BJ (cell line): Measurements from ENCODE around the gene SDCBP2. TPM values are rescaled to one million over a fixed set of nuclear protein-coding genes. Genes with fewer than 3 reads are reported as not detected.

Experiments
- CTCF ChIA-PET: fragments of 350-600 bp; formaldehyde crosslinking; extraction: SDS; loops from one replicate; lab custom pipeline; 2021; ENCODE audit warnings: antibody characterized with exemption, inconsistent platforms; lab: Yijun Ruan, JAX
- POLR2A ChIA-PET: fragments of 300-600 bp; sonication (Branson Sonifier 250); formaldehyde crosslinking; extraction: SDS; loops from one replicate; lab custom pipeline; 2021; ENCODE audit warnings: antibody characterized with exemption; lab: Charles Lee
- DNase-seq: peaks from one replicate; pipeline ENCODE4 v3.0.0-alpha.2; 2011; ENCODE audit warnings: low read depth
- H3K27me3 ChIP-seq: 2 replicates; pipeline ENCODE4 v1.6.0; 2011; ENCODE audit warnings: low read length; ENCODE audit not compliant: control insufficient read depth, insufficient read depth
- H3K36me3 ChIP-seq: 2 replicates; pipeline ENCODE4 v1.5.1; 2011; ENCODE audit warnings: low read length; ENCODE audit not compliant: control insufficient read depth, insufficient read depth
- H3K4me3 ChIP-seq: 2 replicates; pipeline ENCODE4 v1.5.1; 2011; ENCODE audit warnings: low read depth, mild to moderate bottlenecking, control low read depth, low read length
- CTCF ChIP-seq: IDR thresholded peaks from 2 replicates; pipeline ENCODE4 v1.5.1; 2011; ENCODE audit warnings: low read depth, mild to moderate bottlenecking, control low read depth, inconsistent platforms, low read length, moderate library complexity; ENCODE audit not compliant: insufficient read depth
- polyA plus RNA-seq: library from polyadenylated mRNA; depleted of rRNA; stranded (reverse); fragments of >200 nt; gene quantifications from 2 replicates; pipeline ENCODE4 v1.2.3, GENCODE V29; 2011

SDCBP2 gene
- polyA plus RNA-seq, 1 experiment = 6.2 TPM

DNA sequence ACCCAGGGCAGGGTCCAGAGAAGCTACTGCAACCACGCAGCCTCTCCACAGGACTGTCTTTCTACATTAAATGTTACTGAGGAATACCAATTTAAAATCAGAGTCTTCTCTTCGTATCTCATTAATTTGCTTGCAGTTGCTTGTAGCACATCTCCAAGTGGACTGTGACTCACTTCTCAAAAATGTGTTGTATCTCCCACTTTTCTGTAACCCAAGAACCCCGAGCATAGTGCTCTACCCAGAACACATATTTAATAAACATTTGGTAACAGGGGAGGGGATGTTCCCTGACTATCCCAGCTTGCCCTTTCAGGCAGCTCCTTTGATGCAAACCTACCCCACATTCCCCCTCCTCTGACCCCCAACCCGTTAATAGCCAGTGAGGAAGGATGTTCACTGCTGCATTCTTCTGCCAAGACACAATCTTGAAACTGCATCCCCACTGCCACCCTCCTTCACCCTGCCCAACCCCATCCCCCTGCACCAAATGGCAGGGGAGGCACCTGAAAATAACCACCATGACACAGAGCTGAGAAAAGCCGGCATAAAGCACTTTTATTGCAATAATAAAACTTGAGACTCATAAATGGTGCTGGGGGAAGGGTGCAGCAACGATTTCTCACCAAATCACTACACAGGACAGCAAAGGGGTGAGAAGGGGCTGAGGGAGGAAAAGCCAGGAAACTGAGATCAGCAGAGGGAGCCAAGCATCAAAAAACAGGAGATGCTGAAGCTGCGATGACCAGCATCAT is 39.7 kb upstream of the SDCBP2 start:
- H3K36me3 ChIP-seq = peaks cover 6% of the 10 kb centered on the region
- DNase-seq = no peak
- POLR2A ChIA-PET = interaction anchor here (0.7 kb wide), 1 partner anchor 41 kb away, joined by 3 read pairs; no protein-coding TSS in a partner anchor

GRCh38 chr20:1367479-1367878 is 38.5 kb upstream of the SDCBP2 start:
- ChIA-PET POLR2A (no interaction called here), CTCF (interaction anchor here (2.4 kb wide), 1 partner anchor 69 kb away, joined by 7 read pairs; no protein-coding TSS in a partner anchor)
- Histone ChIP-seq H3K27me3 (no peaks in the 10 kb centered on the region), H3K4me3 (no peak overlapping the region), H3K36me3 (peaks cover 4% of the 10 kb centered on the region)
- no peak for DNase-seq
- TF ChIP-seq CTCF = no peak

More for the DNA sequence above, 39.7 kb upstream of the SDCBP2 start:
- no peak overlapping the region for H3K4me3 ChIP-seq
- H3K27me3 ChIP-seq = no peaks in the 10 kb centered on the region
- TF ChIP-seq CTCF = no peak
- CTCF ChIA-PET = interaction anchor here (0.7 to 2.4 kb wide), 4 partner anchors 18 to 159 kb away, joined by 3 to 7 read pairs (median 5); no protein-coding TSS in a partner anchor

- no peaks in the 10 kb centered on the region for H3K27me3 ChIP-seq
- peaks cover 4% of the 10 kb centered on the region for H3K36me3 ChIP-seq
- CTCF ChIA-PET = no interaction called here
- POLR2A ChIA-PET = no interaction called here
- no peak overlapping the region for H3K4me3 ChIP-seq
- DNase-seq = no peak
- TF ChIP-seq CTCF = no peak
These were observed 35.2 kb upstream of the SDCBP2 start for GRCh38 chr20:1364106-1364505.

GRCh38 chr20:1363522-1363921 is 34.6 kb upstream of the SDCBP2 start:
- Histone ChIP-seq H3K4me3 (no peak overlapping the region), H3K27me3 (no peaks in the 10 kb centered on the region), H3K36me3 (peaks cover 4% of the 10 kb centered on the region)
- no peak for DNase-seq
- POLR2A ChIA-PET = no interaction called here
- TF ChIP-seq CTCF = no peak
- CTCF ChIA-PET = interaction anchor here (1.1 kb wide), 1 partner anchor 10 kb away, joined by 4 read pairs; no protein-coding TSS in a partner anchor

GRCh38 chr20:1362484-1362883 is 33.5 kb upstream of the SDCBP2 start:
- CTCF ChIA-PET = interaction anchor here (1.1 kb wide), 1 partner anchor 9 kb away, joined by 4 read pairs; no protein-coding TSS in a partner anchor
- DNase-seq = no peak
- no peaks in the 10 kb centered on the region for H3K27me3 ChIP-seq
- H3K36me3 ChIP-seq = peaks cover 5% of the 10 kb centered on the region; the same call in 1 of the 2 replicates
- TF ChIP-seq CTCF = no peak
- POLR2A ChIA-PET = no interaction called here
- H3K4me3 ChIP-seq = no peak overlapping the region
